ENCODE measurements around the gene KRR1. TPM values are rescaled to one million over a fixed set of nuclear protein-coding genes. Genes with fewer than 3 reads are reported as not detected.

Gene KRR1
- total RNA-seq, 4 donors from 2014 or later = 24.7 to 42.3 (median 41.2) TPM

DNA sequence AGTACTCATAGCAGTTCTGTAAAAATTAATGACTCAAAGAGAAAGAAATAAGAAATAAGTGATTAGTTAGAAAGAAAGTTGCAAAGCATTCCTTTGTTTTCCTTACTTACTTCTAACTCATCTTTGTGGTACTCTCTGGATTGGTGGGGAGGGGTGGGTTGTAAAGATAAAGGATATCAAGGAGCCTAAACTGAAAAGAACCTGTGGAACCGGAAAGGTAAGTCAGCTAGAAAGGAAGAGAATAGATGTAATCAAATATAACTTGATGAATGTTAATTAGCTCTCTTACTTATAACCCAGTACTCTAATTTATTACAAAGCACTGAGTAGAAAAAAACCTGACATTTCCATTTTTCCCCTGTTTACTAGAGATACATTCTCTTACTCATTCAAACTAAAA lies 37.5 kb upstream of the KRR1 start:
- intact Hi-C loops (cut with DNase I) = no loop called here

DNA sequence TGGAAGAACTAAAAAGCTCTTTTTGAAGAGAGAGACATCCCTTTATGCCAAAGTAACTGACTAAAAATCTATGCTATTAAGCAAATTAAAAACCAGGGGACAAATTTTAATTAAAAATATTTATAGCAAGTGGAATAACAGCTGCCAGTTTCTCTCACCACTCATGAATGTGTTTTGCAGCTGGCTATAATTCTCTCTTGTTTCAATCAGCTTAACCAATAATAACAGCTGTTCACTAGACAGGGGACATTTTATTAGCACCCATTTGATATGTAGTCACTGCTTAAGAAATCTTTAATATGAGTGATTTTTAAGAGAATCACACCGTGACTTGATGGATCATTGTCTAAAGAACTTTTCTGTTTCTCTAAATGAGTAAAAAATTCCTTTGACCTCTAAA lies 34.2 kb upstream of the KRR1 start:
- H3K27me3 ChIP-seq = no peaks in the 10 kb centered on the region
- no peaks in the 10 kb centered on the region for H3K9me3 ChIP-seq
- intact Hi-C loops (cut with DNase I) = no loop called here
- H3K27ac ChIP-seq = no peak overlapping the region
- H3K4me3 ChIP-seq = no peak overlapping the region
- H3K36me3 ChIP-seq = no peaks in the 10 kb centered on the region
- H3K4me1 ChIP-seq = peaks cover 0 to 10% (median 8%) of the 10 kb centered on the region in 3 donors
- no peak for DNase-seq
- 78 to 81% methylated on average over 1 of the region's 1 CpG for WGBS, 2 donors
- TF ChIP-seq POLR2A (IDR thresholded peaks at IDR 0.05) = no peak
- TF ChIP-seq, protein P1, sequence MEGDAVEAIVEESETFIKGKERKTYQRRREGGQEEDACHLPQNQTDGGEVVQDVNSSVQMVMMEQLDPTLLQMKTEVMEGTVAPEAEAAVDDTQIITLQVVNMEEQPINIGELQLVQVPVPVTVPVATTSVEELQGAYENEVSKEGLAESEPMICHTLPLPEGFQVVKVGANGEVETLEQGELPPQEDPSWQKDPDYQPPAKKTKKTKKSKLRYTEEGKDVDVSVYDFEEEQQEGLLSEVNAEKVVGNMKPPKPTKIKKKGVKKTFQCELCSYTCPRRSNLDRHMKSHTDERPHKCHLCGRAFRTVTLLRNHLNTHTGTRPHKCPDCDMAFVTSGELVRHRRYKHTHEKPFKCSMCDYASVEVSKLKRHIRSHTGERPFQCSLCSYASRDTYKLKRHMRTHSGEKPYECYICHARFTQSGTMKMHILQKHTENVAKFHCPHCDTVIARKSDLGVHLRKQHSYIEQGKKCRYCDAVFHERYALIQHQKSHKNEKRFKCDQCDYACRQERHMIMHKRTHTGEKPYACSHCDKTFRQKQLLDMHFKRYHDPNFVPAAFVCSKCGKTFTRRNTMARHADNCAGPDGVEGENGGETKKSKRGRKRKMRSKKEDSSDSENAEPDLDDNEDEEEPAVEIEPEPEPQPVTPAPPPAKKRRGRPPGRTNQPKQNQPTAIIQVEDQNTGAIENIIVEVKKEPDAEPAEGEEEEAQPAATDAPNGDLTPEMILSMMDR (IDR thresholded peaks at IDR 0.05) = no peak

More for the DNA sequence above, 37.5 kb upstream of the KRR1 start:
- H3K27ac ChIP-seq = no peak overlapping the region
- no peak overlapping the region for H3K4me3 ChIP-seq
- TF ChIP-seq, protein P1 (IDR thresholded peaks at IDR 0.05) = no peak
- TF ChIP-seq POLR2A (IDR thresholded peaks at IDR 0.05) = no peak
- WGBS, 2 donors = 70 to 88% methylated on average over 1 of the region's 1 CpG
- no peaks in the 10 kb centered on the region for H3K9me3 ChIP-seq
- H3K36me3 ChIP-seq = no peaks in the 10 kb centered on the region
- no peak for DNase-seq
- no peaks in the 10 kb centered on the region for H3K27me3 ChIP-seq
- peaks cover 0 to 26% (median 14%) of the 10 kb centered on the region in 3 donors for H3K4me1 ChIP-seq

DNA sequence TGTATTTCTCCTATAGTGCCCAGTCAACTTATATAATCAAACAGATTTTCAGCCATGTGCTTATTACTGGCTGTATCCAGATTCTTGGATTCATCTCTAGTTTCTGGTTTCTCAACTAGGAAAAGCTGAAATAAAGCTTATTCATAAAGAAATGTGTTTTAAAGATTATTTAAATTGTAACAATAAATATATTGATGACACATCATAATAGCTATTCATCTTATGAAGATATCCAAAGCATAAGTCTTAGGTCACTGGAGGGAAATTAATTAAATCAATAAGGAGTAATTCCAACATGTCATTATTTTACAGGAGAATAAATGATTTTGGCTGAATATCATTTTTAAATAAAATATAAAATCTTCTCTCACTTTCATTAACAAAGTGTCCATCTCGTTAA lies 32.1 kb upstream of the KRR1 start:
- H3K4me1 ChIP-seq = no peaks in the 10 kb centered on the region
- H3K4me3 ChIP-seq = no peak overlapping the region
- DNase-seq = no peak
- no peak overlapping the region for H3K27ac ChIP-seq
- intact Hi-C loops (cut with DNase I) = no loop called here
- H3K9me3 ChIP-seq = no peaks in the 10 kb centered on the region
- H3K27me3 ChIP-seq = no peaks in the 10 kb centered on the region
- TF ChIP-seq, protein P1 (IDR thresholded peaks at IDR 0.05) = no peak
- TF ChIP-seq POLR2A (IDR thresholded peaks at IDR 0.05) = no peak
- WGBS, 2 donors = 87 to 93% methylated on average over 1 of the region's 1 CpG
- no peaks in the 10 kb centered on the region for H3K36me3 ChIP-seq

DNA sequence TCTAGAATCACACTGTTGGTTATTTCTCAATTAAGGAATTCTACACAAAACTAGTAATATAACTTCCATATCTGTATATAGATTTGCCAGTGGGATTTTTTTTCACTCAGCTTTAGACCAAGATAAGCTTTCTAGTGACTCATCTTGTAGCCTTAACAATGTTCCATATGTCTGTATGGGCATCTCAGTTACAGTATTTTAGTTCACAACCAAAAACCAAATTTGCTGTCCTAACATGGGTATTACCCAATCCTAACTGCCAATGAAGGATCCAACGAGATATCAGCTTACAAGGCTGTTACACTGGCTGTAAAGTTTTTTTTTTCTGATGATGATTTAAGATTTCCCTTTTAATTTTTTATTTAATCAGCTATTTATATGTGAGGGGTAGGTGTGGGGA lies 31.5 kb upstream of the KRR1 start:
- H3K27me3 ChIP-seq = no peaks in the 10 kb centered on the region
- 71 to 82% methylated on average over 1 of the region's 1 CpG for WGBS, 2 donors
- TF ChIP-seq POLR2A (IDR thresholded peaks at IDR 0.05) = no peak
- TF ChIP-seq, protein P1 (IDR thresholded peaks at IDR 0.05) = no peak
- no peaks in the 10 kb centered on the region for H3K36me3 ChIP-seq
- intact Hi-C loops (cut with DNase I) = no loop called here
- no peak overlapping the region for H3K4me3 ChIP-seq
- H3K9me3 ChIP-seq = no peaks in the 10 kb centered on the region
- no peak overlapping the region for H3K27ac ChIP-seq
- no peaks in the 10 kb centered on the region for H3K4me1 ChIP-seq
- DNase-seq = no peak

DNA sequence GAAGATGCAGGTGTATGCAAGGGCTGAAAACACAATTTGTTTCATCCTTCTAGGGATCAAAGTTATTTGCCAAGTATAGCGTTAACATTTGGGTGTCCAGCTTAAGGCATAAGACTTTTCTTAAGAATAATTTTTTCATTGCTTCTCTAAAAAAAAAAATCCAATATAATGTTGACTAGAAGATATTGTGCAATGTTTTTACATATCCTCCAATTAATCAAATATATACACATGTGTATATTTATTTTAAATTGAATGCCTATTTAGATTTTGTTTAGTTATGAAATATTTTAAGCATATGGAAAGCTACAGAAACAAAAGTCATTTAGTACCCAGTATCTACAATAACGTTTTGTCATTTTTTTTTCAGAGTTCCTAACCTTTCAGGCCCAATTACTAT lies 28.5 kb upstream of the KRR1 start:
- no peak for TF ChIP-seq POLR2A (IDR thresholded peaks at IDR 0.05)
- TF ChIP-seq, protein P1 (IDR thresholded peaks at IDR 0.05) = no peak
- Histone ChIP-seq H3K9me3 (no peaks in the 10 kb centered on the region), H3K4me1 (no peaks in the 10 kb centered on the region), H3K4me3 (no peak overlapping the region), H3K27me3 (no peaks in the 10 kb centered on the region), H3K36me3 (no peaks in the 10 kb centered on the region), H3K27ac (no peak overlapping the region)
- 75 to 76% methylated on average over 2 of the region's 2 CpGs for WGBS, 2 donors
- DNase-seq = no peak
- intact Hi-C loops (cut with DNase I) = no loop called here
